ENCODE data around the gene POLR2E.

The POLR2E gene

DNA sequence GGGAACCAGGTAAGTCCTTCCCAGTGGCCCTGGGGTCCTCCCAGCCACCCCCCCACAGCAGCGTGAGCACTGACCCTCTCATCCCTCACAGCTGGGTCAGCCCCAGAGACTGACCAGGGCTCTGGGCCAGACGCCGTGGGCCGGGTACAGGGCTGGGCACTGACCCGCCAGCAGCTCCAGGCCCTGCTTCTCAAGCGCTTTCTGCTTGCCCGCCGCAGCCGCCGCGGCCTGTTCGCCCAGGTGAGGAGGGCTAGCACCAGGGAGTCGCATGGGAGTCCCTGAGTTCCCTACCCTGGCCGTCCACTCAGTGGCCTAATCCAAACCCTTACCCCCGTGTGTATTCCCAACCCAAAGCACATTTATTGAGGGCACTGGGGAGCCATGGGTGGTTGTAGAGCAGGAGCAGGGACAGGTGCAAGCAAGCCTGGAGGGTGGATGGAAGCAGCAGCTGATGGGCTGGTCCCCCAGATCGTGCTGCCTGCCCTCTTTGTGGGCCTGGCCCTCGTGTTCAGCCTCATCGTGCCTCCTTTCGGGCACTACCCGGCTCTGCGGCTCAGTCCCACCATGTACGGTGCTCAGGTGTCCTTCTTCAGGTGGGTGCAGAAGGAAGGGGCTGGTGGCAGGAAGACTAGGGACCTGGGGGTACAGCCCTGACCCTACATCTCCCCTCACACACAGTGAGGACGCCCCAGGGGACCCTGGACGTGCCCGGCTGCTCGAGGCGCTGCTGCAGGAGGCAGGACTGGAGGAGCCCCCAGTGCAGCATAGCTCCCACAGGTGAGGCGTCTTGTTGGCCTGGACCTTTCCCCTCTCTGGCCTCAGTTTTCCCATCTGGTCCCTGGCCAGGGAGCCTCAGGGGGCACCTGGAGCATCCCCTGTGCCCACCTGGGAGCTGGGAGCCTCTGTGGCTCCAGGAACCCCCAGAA lies 40.8 kb downstream of the POLR2E start:
- no peak for DNase-seq
- peaks cover 23% of the 10 kb centered on the region for H3K9me3 ChIP-seq
- H3K27me3 ChIP-seq: no peaks in the 10 kb centered on the region
- H3K4me1 ChIP-seq: no peaks in the 10 kb centered on the region
- TF ChIP-seq, protein P1, sequence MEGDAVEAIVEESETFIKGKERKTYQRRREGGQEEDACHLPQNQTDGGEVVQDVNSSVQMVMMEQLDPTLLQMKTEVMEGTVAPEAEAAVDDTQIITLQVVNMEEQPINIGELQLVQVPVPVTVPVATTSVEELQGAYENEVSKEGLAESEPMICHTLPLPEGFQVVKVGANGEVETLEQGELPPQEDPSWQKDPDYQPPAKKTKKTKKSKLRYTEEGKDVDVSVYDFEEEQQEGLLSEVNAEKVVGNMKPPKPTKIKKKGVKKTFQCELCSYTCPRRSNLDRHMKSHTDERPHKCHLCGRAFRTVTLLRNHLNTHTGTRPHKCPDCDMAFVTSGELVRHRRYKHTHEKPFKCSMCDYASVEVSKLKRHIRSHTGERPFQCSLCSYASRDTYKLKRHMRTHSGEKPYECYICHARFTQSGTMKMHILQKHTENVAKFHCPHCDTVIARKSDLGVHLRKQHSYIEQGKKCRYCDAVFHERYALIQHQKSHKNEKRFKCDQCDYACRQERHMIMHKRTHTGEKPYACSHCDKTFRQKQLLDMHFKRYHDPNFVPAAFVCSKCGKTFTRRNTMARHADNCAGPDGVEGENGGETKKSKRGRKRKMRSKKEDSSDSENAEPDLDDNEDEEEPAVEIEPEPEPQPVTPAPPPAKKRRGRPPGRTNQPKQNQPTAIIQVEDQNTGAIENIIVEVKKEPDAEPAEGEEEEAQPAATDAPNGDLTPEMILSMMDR (IDR thresholded peaks at IDR 0.05; ENCODE audit: low read depth, low read length): no peak
- H3K36me3 ChIP-seq: no peaks in the 10 kb centered on the region
- no peak overlapping the region for H3K4me3 ChIP-seq (ENCODE audit: low read depth, low read length)

DNA sequence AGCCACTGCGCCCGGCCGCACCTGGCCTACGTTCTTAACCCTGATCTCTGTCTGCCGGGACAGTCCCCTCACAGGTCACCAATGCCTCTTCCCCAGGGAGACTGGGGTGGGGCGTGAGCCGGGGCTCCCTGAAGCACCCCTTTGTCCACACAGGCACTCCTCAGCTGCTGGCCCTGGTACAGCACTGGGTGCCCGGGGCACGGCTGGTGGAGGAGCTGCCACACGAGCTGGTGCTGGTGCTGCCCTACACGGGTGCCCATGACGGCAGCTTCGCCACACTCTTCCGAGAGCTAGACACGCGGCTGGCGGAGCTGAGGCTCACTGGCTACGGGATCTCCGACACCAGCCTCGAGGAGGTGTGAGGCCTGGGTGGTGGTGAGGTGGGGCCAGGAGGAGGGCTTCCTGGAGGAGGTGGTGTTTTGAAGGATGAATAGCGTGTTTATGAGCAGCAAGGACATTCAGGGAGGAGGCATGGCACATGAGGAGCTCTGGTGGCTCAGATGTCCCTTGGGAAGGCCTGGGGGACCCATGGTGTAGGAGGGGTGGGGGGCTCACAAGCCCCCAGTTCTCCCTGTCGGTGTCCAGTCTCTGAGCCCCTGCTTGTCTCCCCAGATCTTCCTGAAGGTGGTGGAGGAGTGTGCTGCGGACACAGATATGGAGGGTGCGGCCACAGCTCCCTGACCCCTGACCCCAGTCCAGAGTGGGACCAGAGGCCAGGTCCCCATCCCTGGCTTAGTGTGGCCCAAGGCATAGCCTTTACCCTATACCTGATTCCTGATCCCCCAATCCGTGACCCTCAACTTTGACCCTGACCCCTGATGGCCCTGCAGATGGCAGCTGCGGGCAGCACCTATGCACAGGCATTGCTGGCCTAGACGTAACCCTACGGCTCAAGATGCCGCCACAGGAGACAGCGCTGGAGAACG lies 41.7 kb downstream of the POLR2E start:
- H3K36me3 ChIP-seq: no peaks in the 10 kb centered on the region
- H3K4me1 ChIP-seq: no peaks in the 10 kb centered on the region
- H3K9me3 ChIP-seq: peaks cover 18% of the 10 kb centered on the region
- TF ChIP-seq, protein P1 (IDR thresholded peaks at IDR 0.05; ENCODE audit: low read depth, low read length): no peak
- peak; percentile 10 for DNase-seq
- H3K27me3 ChIP-seq: no peaks in the 10 kb centered on the region
- H3K4me3 ChIP-seq (ENCODE audit: low read depth, low read length): no peak overlapping the region

DNA sequence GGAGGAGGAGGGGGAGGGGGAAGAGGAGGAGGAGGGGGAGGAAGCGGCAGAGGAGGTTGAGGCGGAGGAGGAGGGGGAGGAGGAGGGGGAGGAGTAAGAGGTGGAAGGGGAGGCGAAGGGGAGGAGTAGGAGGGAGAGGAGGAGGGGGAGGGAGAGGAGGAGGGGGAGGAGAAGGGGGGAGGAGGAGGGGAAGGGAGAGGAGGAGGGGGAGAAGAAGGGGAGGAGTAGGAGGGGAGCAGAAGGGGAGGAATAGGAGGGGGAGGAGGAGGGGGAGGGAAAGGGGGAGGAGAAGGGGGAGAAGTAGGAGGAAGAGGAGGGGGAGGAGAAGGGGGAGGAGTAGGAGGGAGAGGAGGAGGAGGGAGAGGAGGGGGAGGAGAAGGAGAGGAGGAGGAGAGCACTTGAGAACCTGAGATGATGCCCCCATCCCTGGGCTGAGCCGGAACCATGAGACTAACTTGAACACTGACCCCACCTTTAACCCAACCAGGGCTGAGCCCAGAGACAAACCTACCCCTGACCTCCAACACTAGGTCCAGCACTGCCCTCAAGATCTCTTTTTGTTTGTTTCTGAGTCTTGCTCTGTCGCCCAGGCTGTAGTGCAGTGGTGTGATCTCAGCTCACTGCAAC lies 42.7 kb downstream of the POLR2E start:
- TF ChIP-seq, protein P1 (IDR thresholded peaks at IDR 0.05; ENCODE audit: low read depth, low read length): no peak

DNA sequence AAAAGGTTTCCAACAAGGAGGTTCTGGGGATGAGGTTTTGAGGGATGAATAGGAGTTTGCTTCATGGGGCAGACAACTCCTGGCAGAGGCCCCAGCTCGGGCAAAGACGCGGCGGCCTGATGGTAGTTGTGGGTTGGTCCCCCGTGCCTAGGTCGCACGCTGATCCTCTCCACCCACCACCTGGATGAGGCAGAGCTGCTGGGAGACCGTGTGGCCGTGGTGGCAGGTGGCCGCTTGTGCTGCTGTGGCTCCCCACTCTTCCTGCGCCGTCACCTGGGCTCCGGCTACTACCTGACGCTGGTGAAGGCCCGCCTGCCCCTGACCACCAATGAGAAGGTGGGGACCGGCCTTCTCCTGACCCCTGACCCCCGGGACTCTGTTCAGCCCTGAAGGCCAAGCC lies 43.4 kb downstream of the POLR2E start:
- peaks cover 6% of the 10 kb centered on the region for H3K9me3 ChIP-seq
- peak; percentile 7 for DNase-seq
- no peak overlapping the region for H3K4me3 ChIP-seq (ENCODE audit: low read depth, low read length)
- H3K36me3 ChIP-seq: no peaks in the 10 kb centered on the region
- H3K4me1 ChIP-seq: no peaks in the 10 kb centered on the region
- H3K27me3 ChIP-seq: no peaks in the 10 kb centered on the region
- TF ChIP-seq, protein P1 (IDR thresholded peaks at IDR 0.05; ENCODE audit: low read depth, low read length): no peak

More for the DNA sequence above, 42.7 kb downstream of the POLR2E start:
- Histone ChIP-seq H3K36me3 (no peaks in the 10 kb centered on the region), H3K27me3 (no peaks in the 10 kb centered on the region), H3K9me3 (peaks cover 13% of the 10 kb centered on the region), H3K4me3 (ENCODE audit: low read depth, low read length) (no peak overlapping the region), H3K4me1 (no peaks in the 10 kb centered on the region)
- no peak for DNase-seq

DNA sequence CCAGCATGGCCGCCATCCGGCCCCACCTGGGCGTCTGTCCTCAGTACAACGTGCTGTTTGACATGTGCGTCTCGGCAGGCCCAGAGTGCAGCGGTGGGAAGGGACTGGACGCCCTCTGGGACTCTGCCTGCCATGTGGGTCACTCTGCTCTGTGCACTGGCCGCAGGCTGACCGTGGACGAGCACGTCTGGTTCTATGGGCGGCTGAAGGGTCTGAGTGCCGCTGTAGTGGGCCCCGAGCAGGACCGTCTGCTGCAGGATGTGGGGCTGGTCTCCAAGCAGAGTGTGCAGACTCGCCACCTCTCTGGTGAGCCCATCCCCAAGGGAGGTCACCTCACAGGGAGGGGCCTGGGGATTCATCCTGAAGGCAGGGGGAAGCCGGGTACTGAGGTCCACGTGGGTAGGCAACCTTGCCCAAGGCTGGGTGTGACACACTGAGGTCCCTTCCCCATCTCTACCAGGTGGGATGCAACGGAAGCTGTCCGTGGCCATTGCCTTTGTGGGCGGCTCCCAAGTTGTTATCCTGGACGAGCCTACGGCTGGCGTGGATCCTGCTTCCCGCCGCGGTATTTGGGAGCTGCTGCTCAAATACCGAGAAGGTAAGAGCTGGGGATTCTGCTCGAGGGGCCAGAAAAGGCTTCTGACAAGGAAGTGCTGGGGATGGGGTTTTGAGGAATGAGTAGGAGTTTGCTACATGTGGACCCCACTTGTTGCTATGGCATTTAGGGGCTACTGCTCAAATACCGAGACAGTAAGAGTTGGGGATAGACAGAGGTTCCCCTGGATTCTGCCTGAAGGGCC lies 44.0 kb downstream of the POLR2E start:
- Histone ChIP-seq H3K36me3 (no peaks in the 10 kb centered on the region), H3K4me3 (ENCODE audit: low read depth, low read length) (no peak overlapping the region), H3K9me3 (peaks cover 2% of the 10 kb centered on the region; the same call in 1 of the 2 replicates), H3K4me1 (no peaks in the 10 kb centered on the region), H3K27me3 (no peaks in the 10 kb centered on the region)
- TF ChIP-seq, protein P1 (IDR thresholded peaks at IDR 0.05; ENCODE audit: low read depth, low read length): no peak
- peak; percentile 14 for DNase-seq
